Right lobe of liver (tissue), 4 donors: Measurements from ENCODE around the gene GLP1R.

Experiments
- POLR2A ChIP-seq: fragments of 450-650 bp; IDR thresholded peaks from one replicate; pipeline ENCODE4 v1.6.1; 2017; ENCODE audit warnings: antibody characterized with exemption, mild to moderate bottlenecking
- TF ChIP-seq, protein P1 (sequence below), 4 donors: fragments of 200-600 bp in 3 of 4; fragments of 450-650 bp in 1 of 4; IDR thresholded peaks; one replicate each; pipeline versions ENCODE4 v1.5.1 to v1.8.0; 2016 to 2022; ENCODE audit warnings: antibody characterized with exemption in 4 of 4, mild to moderate bottlenecking in 2 of 4
- donor health status: DM: no; HTN: no; CAD: no.
- donor health status: DM: no; HTN: no; CAD: no.
- donor health status: DM: no; HTN: yes; CAD: no.

DNA sequence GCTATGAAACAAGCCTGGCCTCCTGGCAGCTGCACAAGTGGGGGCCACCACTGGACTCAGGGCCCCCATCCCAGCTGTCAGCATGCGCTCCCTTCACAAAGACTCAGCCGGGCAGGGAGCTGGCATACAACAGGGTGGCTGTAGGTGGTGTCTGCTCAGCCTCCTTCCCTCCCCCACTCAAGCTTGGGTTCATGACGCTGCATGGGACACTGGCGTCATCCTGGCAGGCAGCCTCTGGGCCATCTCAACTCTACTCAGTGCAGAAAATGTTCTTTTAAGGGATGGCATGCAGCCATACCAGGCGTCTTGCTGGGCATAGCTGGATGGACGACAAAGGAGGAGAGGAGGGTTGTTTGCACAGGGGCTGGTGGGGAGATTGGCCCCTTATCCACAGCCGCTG, 35.9 kb downstream of the GLP1R start:
- TF ChIP-seq, protein P1, sequence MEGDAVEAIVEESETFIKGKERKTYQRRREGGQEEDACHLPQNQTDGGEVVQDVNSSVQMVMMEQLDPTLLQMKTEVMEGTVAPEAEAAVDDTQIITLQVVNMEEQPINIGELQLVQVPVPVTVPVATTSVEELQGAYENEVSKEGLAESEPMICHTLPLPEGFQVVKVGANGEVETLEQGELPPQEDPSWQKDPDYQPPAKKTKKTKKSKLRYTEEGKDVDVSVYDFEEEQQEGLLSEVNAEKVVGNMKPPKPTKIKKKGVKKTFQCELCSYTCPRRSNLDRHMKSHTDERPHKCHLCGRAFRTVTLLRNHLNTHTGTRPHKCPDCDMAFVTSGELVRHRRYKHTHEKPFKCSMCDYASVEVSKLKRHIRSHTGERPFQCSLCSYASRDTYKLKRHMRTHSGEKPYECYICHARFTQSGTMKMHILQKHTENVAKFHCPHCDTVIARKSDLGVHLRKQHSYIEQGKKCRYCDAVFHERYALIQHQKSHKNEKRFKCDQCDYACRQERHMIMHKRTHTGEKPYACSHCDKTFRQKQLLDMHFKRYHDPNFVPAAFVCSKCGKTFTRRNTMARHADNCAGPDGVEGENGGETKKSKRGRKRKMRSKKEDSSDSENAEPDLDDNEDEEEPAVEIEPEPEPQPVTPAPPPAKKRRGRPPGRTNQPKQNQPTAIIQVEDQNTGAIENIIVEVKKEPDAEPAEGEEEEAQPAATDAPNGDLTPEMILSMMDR (IDR thresholded peaks at IDR 0.05), result no peak
- TF ChIP-seq POLR2A, result no peak
